H9 (cell line): ENCODE measurements around the gene AK4. TPM values are rescaled to one million over a fixed set of nuclear protein-coding genes. Genes with fewer than 3 reads are reported as not detected.

ENCODE experiments used
- DNase-seq: peaks from one replicate; pipeline ENCODE4 v3.0.0-alpha.2; 2017
- H2AFZ ChIP-seq: one replicate; pipeline ENCODE4 v1.6.1; 2013; ENCODE audit warnings: mild to moderate bottlenecking, low read length, control low read depth, moderate library complexity
- H2AK5ac ChIP-seq: 2 replicates; pipeline ENCODE4 v1.6.1; 2013; ENCODE audit warnings: low read length, control low read depth, mixed read lengths; ENCODE audit not compliant: insufficient read length
- H2BK120ac ChIP-seq: one replicate; pipeline ENCODE4 v1.6.1; 2013; ENCODE audit warnings: low read depth, mild to moderate bottlenecking, low read length, control low read depth, inconsistent platforms; ENCODE audit not compliant: poor library complexity, severe bottlenecking
- H2BK12ac ChIP-seq: 2 replicates; pipeline ENCODE4 v1.6.1; 2013; ENCODE audit warnings: low read length, control low read depth, mixed read lengths, low read depth; ENCODE audit not compliant: insufficient read length
- H2BK15ac ChIP-seq: 2 replicates; pipeline ENCODE4 v1.6.1; 2013; ENCODE audit warnings: low read depth, low read length, control low read depth
- H2BK20ac ChIP-seq: one replicate; pipeline ENCODE4 v1.6.1; 2013; ENCODE audit warnings: low read depth, mild to moderate bottlenecking, low read length, control low read depth, inconsistent platforms; ENCODE audit not compliant: poor library complexity, severe bottlenecking
- H2BK5ac ChIP-seq: 2 replicates; pipeline ENCODE4 v1.6.1; 2013; ENCODE audit warnings: low read length, control low read depth, mixed read lengths; ENCODE audit not compliant: insufficient read length
- H3K14ac ChIP-seq: 2 replicates; pipeline ENCODE4 v1.6.1; 2013; ENCODE audit warnings: low read length, control low read depth; ENCODE audit not compliant: insufficient read depth
- H3K18ac ChIP-seq: 2 replicates; pipeline ENCODE4 v1.6.1; 2013; ENCODE audit warnings: low read depth, mild to moderate bottlenecking, mixed read lengths, low read length, control low read depth; ENCODE audit not compliant: insufficient read length
- H3K23ac ChIP-seq: 2 replicates; pipeline ENCODE4 v1.6.1; 2013; ENCODE audit warnings: low read length, control low read depth, mixed read lengths, low read depth; ENCODE audit not compliant: insufficient read length
- H3K23me2 ChIP-seq: 2 replicates; pipeline ENCODE4 v1.6.1; 2013; ENCODE audit warnings: low read depth, mild to moderate bottlenecking, mixed read lengths, low read length, control low read depth; ENCODE audit not compliant: insufficient read length, poor library complexity, severe bottlenecking
- H3K27ac ChIP-seq: 2 replicates; pipeline ENCODE4 v1.5.1; 2013; ENCODE audit warnings: low read length, control low read depth, mixed read lengths, low read depth; ENCODE audit not compliant: insufficient read length
- H3K27me3 ChIP-seq: 2 replicates; pipeline ENCODE4 v1.6.1; 2013; ENCODE audit warnings: low read length, control low read depth, inconsistent platforms; ENCODE audit not compliant: insufficient read depth
- H3K4ac ChIP-seq: 2 replicates; pipeline ENCODE4 v1.6.1; 2013; ENCODE audit warnings: low read depth, mild to moderate bottlenecking, control low read depth, inconsistent platforms, low read length, moderate library complexity
- H3K4me1 ChIP-seq: 2 replicates; pipeline ENCODE4 v1.6.1; 2013; ENCODE audit warnings: low read length, control low read depth, inconsistent platforms; ENCODE audit not compliant: insufficient read depth
- H3K4me2 ChIP-seq: 2 replicates; pipeline ENCODE4 v1.6.1; 2013; ENCODE audit warnings: low read length, control low read depth, mixed read lengths; ENCODE audit not compliant: insufficient read length, insufficient read depth
- H3K56ac ChIP-seq: 2 replicates; pipeline ENCODE4 v1.6.1; 2013; ENCODE audit warnings: low read depth, mild to moderate bottlenecking, mixed read lengths, low read length, control low read depth; ENCODE audit not compliant: insufficient read length
- H3K79me1 ChIP-seq: 2 replicates; pipeline ENCODE4 v1.6.1; 2013; ENCODE audit warnings: low read depth, mild to moderate bottlenecking, moderate library complexity, low read length, control low read depth, inconsistent platforms; ENCODE audit not compliant: insufficient read depth, poor library complexity, severe bottlenecking
- H3K79me2 ChIP-seq: 2 replicates; pipeline ENCODE4 v1.6.1; 2013; ENCODE audit warnings: low read length, control low read depth, inconsistent platforms; ENCODE audit not compliant: insufficient read depth
- H3K9ac ChIP-seq: 2 replicates; pipeline ENCODE4 v1.6.1; 2013; ENCODE audit warnings: low read length, control low read depth, mixed read lengths; ENCODE audit not compliant: insufficient read length; ENCODE audit errors: extremely low read depth
- H3K9me3 ChIP-seq: one replicate; pipeline ENCODE4 v1.6.1; 2013; ENCODE audit warnings: low read depth, low read length, inconsistent platforms; ENCODE audit not compliant: control insufficient read depth
- H3T11ph ChIP-seq: one replicate; pipeline ENCODE4 v1.6.1; 2013; ENCODE audit warnings: mild to moderate bottlenecking, low read length, control low read depth, inconsistent platforms
- H4K20me1 ChIP-seq: one replicate; pipeline ENCODE4 v1.6.1; 2013; ENCODE audit not compliant: control insufficient read depth, insufficient read length, insufficient read depth
- H4K5ac ChIP-seq: 2 replicates; pipeline ENCODE4 v1.6.1; 2013; ENCODE audit warnings: low read depth, mild to moderate bottlenecking, mixed read lengths, low read length, control low read depth; ENCODE audit not compliant: insufficient read length
- H4K8ac ChIP-seq: replicated peaks from 2 replicates; pipeline ENCODE4 v1.6.1; 2013; ENCODE audit warnings: low read length, control low read depth, mixed read lengths, low read depth; ENCODE audit not compliant: insufficient read length
- H4K91ac ChIP-seq: 2 replicates; pipeline ENCODE4 v1.6.1; 2013; ENCODE audit warnings: low read depth, mild to moderate bottlenecking, moderate library complexity, mixed read lengths, low read length, control low read depth; ENCODE audit not compliant: insufficient read length
- H3K27ac Mint-ChIP-seq, 3 experiments: 2 replicates in 2 of 3; 3 replicates in 1 of 3; pipeline ENCODE4 v1.8.0; 2020 to 2021; ENCODE audit warnings: mixed read lengths in 3 of 3, mild to moderate bottlenecking in 1 of 3, moderate library complexity in 1 of 3
- H3K27me3 Mint-ChIP-seq: 2 replicates; pipeline ENCODE4 v1.8.0; 2021; ENCODE audit warnings: low read depth, mild to moderate bottlenecking, moderate library complexity, mixed read lengths
- H3K36me3 Mint-ChIP-seq, 3 experiments: 2 replicates in 2 of 3; 3 replicates in 1 of 3; pipeline ENCODE4 v1.8.0; 2020 to 2021; ENCODE audit warnings: low read depth in 3 of 3, mixed read lengths in 3 of 3; ENCODE audit not compliant: insufficient read depth in 1 of 3
- H3K4me1 Mint-ChIP-seq, 2 experiments: 2 replicates each; pipeline ENCODE4 v1.8.0; 2020; ENCODE audit warnings: mixed read lengths in 2 of 2
- H3K4me3 Mint-ChIP-seq, 2 experiments: 2 replicates in 1 of 2; 3 replicates in 1 of 2; pipeline ENCODE4 v1.8.0; 2020 to 2021; ENCODE audit warnings: mild to moderate bottlenecking in 2 of 2, mixed read lengths in 2 of 2, moderate library complexity in 1 of 2
- H3K9me3 Mint-ChIP-seq, 2 experiments: 2 replicates in 1 of 2; 3 replicates in 1 of 2; pipeline ENCODE4 v1.8.0; 2020; ENCODE audit warnings: mild to moderate bottlenecking in 2 of 2, mixed read lengths in 2 of 2, moderate library complexity in 1 of 2
- CTCF ChIP-seq: fragments of 200-600 bp; sonication (generic); conservative IDR thresholded peaks from 3 replicates; pipeline ENCODE4 v1.8.0; 2021; ENCODE audit warnings: antibody characterized with exemption, mild to moderate bottlenecking
- WGBS: extraction: QIAGEN DNeasy Blood & Tissue Kit; methylation state at CpG from one replicate; pipeline ENCODE4 v1.1.7; 2013; ENCODE audit warnings: missing lambda C conversion rate, low lambda C conversion rate, mixed read lengths; ENCODE audit not compliant: insufficient read length; ENCODE audit errors: extremely low coverage; 5-methylcytosine and 5-hydroxymethylcytosine counted together
- total RNA-seq: library from RNA; stranded (reverse); gene quantifications from 2 replicates; pipeline ENCODE4 v1.2.1, GENCODE V29; 2021

Gene AK4
- total RNA-seq, 1 experiment from 2014 or later, result 45.6 TPM

- no peak for DNase-seq
- TF ChIP-seq CTCF, result no peak
- Histone ChIP-seq H2BK15ac (no peak overlapping the region), H4K20me1 (no peaks in the 10 kb centered on the region), H3K4me1 (peaks cover 6% of the 10 kb centered on the region; the same call in 1 of the 2 replicates), H3K9me3 (no peaks in the 10 kb centered on the region), H4K8ac (no peak overlapping the region), H4K5ac (no peak overlapping the region), H3K23ac (no peak overlapping the region), H2BK120ac (no peak overlapping the region), H2BK20ac (no peak overlapping the region), H2AK5ac (no peak overlapping the region), H3K4me2 (peak overlapping the region; percentile 96), H3K79me1 (no peaks in the 10 kb centered on the region), H3K14ac (no peak overlapping the region), H3K18ac (no peak overlapping the region), H3T11ph (no peak overlapping the region), H2AFZ (no peak overlapping the region), H3K79me2 (peaks cover 8% of the 10 kb centered on the region; the same call in 1 of the 2 replicates), H3K27me3 (no peaks in the 10 kb centered on the region), H3K4ac (no peak overlapping the region), H3K56ac (no peak overlapping the region), H3K23me2 (peaks cover 26% of the 10 kb centered on the region), H2BK5ac (no peak overlapping the region), H3K27ac (no peak overlapping the region), H4K91ac (no peak overlapping the region), H2BK12ac (no peak overlapping the region), H3K9ac (peak overlapping the region; percentile 69)
- no peaks in the 10 kb centered on the region for H3K36me3 Mint-ChIP-seq
- peaks cover 31 to 38% of the 10 kb centered on the region in 2 experiments for H3K4me1 Mint-ChIP-seq
- WGBS, result no CpG with 5 or more reads among the region's 20 CpGs
- H3K27ac Mint-ChIP-seq, result peak overlapping the region in 1 of 3 experiments; percentile 86; a peak in 3 of 7 replicates
- peaks cover 69% of the 10 kb centered on the region for H3K27me3 Mint-ChIP-seq
- peak overlapping the region; percentile 76 to 93 for H3K4me3 Mint-ChIP-seq
- H3K9me3 Mint-ChIP-seq, result no peaks in the 10 kb centered on the region; a peak in 1 of 5 replicates
These were observed 1.0 kb upstream of the AK4 start for GRCh38 chr1:65146908-65147423.
